Measurements from ENCODE around the gene CBFA2T2.
"Not testable (repeated sequence)": the region's sequence is repeated elsewhere in the genome, so short reads cannot be mapped to it uniquely, and the experiment has no call there.

DNA sequence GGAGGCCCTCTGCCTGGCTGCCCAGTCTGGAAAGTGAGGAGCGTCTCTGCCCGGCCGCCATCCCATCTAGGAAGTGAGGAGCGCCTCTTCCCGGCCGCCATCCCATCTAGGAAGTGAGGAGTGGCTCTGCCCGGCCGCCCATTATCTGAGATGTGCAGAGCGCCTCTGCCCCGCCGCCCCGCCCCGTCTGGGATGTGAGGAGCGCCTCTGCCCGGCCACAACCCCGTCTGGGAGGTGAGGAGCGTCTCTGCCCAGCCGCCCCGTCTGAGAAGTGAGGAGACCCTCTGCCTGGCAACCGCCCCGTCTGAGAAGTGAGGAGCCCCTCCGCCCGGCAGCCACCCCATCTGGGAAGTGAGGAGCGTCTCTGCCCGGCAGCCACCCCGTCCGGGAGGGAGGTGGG lies 209.1 kb downstream of the CBFA2T2 start:
- TF ChIP-seq NFYB (IDR thresholded peaks at IDR 0.05; ENCODE audit: insufficient read depth, low read depth, low read length); MAX (IDR thresholded peaks at IDR 0.05; ENCODE audit: low read depth, low read length); CHD2 (IDR thresholded peaks at IDR 0.05; ENCODE audit: borderline replicate concordance, low read depth, low read length): not testable (repeated sequence)
- TF ChIP-seq, protein P1, sequence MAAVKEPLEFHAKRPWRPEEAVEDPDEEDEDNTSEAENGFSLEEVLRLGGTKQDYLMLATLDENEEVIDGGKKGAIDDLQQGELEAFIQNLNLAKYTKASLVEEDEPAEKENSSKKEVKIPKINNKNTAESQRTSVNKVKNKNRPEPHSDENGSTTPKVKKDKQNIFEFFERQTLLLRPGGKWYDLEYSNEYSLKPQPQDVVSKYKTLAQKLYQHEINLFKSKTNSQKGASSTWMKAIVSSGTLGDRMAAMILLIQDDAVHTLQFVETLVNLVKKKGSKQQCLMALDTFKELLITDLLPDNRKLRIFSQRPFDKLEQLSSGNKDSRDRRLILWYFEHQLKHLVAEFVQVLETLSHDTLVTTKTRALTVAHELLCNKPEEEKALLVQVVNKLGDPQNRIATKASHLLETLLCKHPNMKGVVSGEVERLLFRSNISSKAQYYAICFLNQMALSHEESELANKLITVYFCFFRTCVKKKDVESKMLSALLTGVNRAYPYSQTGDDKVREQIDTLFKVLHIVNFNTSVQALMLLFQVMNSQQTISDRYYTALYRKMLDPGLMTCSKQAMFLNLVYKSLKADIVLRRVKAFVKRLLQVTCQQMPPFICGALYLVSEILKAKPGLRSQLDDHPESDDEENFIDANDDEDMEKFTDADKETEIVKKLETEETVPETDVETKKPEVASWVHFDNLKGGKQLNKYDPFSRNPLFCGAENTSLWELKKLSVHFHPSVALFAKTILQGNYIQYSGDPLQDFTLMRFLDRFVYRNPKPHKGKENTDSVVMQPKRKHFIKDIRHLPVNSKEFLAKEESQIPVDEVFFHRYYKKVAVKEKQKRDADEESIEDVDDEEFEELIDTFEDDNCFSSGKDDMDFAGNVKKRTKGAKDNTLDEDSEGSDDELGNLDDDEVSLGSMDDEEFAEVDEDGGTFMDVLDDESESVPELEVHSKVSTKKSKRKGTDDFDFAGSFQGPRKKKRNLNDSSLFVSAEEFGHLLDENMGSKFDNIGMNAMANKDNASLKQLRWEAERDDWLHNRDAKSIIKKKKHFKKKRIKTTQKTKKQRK (IDR thresholded peaks at IDR 0.05; ENCODE audit: low read depth, low read length): not testable (repeated sequence)
- TF ChIP-seq, protein P2, sequence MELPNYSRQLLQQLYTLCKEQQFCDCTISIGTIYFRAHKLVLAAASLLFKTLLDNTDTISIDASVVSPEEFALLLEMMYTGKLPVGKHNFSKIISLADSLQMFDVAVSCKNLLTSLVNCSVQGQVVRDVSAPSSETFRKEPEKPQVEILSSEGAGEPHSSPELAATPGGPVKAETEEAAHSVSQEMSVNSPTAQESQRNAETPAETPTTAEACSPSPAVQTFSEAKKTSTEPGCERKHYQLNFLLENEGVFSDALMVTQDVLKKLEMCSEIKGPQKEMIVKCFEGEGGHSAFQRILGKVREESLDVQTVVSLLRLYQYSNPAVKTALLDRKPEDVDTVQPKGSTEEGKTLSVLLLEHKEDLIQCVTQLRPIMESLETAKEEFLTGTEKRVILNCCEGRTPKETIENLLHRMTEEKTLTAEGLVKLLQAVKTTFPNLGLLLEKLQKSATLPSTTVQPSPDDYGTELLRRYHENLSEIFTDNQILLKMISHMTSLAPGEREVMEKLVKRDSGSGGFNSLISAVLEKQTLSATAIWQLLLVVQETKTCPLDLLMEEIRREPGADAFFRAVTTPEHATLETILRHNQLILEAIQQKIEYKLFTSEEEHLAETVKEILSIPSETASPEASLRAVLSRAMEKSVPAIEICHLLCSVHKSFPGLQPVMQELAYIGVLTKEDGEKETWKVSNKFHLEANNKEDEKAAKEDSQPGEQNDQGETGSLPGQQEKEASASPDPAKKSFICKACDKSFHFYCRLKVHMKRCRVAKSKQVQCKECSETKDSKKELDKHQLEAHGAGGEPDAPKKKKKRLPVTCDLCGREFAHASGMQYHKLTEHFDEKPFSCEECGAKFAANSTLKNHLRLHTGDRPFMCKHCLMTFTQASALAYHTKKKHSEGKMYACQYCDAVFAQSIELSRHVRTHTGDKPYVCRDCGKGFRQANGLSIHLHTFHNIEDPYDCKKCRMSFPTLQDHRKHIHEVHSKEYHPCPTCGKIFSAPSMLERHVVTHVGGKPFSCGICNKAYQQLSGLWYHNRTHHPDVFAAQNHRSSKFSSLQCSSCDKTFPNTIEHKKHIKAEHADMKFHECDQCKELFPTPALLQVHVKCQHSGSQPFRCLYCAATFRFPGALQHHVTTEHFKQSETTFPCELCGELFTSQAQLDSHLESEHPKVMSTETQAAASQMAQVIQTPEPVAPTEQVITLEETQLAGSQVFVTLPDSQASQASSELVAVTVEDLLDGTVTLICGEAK (IDR thresholded peaks at IDR 0.05; ENCODE audit: borderline replicate concordance): not testable (repeated sequence)
